H9 (cell line): ENCODE data around the gene YPEL3. TPM values are rescaled to one million over a fixed set of nuclear protein-coding genes. Genes with fewer than 3 reads are reported as not detected.

ENCODE experiments used
- DNase-seq: peaks from one replicate; pipeline ENCODE4 v3.0.0-alpha.2; 2017
- H2AFZ ChIP-seq: one replicate; pipeline ENCODE4 v1.6.1; 2013; ENCODE audit warnings: mild to moderate bottlenecking, low read length, control low read depth, moderate library complexity
- H2AK5ac ChIP-seq: 2 replicates; pipeline ENCODE4 v1.6.1; 2013; ENCODE audit warnings: low read length, control low read depth, mixed read lengths; ENCODE audit not compliant: insufficient read length
- H2BK120ac ChIP-seq: one replicate; pipeline ENCODE4 v1.6.1; 2013; ENCODE audit warnings: low read depth, mild to moderate bottlenecking, low read length, control low read depth, inconsistent platforms; ENCODE audit not compliant: poor library complexity, severe bottlenecking
- H2BK12ac ChIP-seq: 2 replicates; pipeline ENCODE4 v1.6.1; 2013; ENCODE audit warnings: low read length, control low read depth, mixed read lengths, low read depth; ENCODE audit not compliant: insufficient read length
- H2BK15ac ChIP-seq: 2 replicates; pipeline ENCODE4 v1.6.1; 2013; ENCODE audit warnings: low read depth, low read length, control low read depth
- H2BK20ac ChIP-seq: one replicate; pipeline ENCODE4 v1.6.1; 2013; ENCODE audit warnings: low read depth, mild to moderate bottlenecking, low read length, control low read depth, inconsistent platforms; ENCODE audit not compliant: poor library complexity, severe bottlenecking
- H2BK5ac ChIP-seq: 2 replicates; pipeline ENCODE4 v1.6.1; 2013; ENCODE audit warnings: low read length, control low read depth, mixed read lengths; ENCODE audit not compliant: insufficient read length
- H3K14ac ChIP-seq: 2 replicates; pipeline ENCODE4 v1.6.1; 2013; ENCODE audit warnings: low read length, control low read depth; ENCODE audit not compliant: insufficient read depth
- H3K18ac ChIP-seq: 2 replicates; pipeline ENCODE4 v1.6.1; 2013; ENCODE audit warnings: low read depth, mild to moderate bottlenecking, mixed read lengths, low read length, control low read depth; ENCODE audit not compliant: insufficient read length
- H3K23ac ChIP-seq: 2 replicates; pipeline ENCODE4 v1.6.1; 2013; ENCODE audit warnings: low read length, control low read depth, mixed read lengths, low read depth; ENCODE audit not compliant: insufficient read length
- H3K23me2 ChIP-seq: 2 replicates; pipeline ENCODE4 v1.6.1; 2013; ENCODE audit warnings: low read depth, mild to moderate bottlenecking, mixed read lengths, low read length, control low read depth; ENCODE audit not compliant: insufficient read length, poor library complexity, severe bottlenecking
- H3K27ac ChIP-seq: 2 replicates; pipeline ENCODE4 v1.5.1; 2013; ENCODE audit warnings: low read length, control low read depth, mixed read lengths, low read depth; ENCODE audit not compliant: insufficient read length
- H3K27me3 ChIP-seq: 2 replicates; pipeline ENCODE4 v1.6.1; 2013; ENCODE audit warnings: low read length, control low read depth, inconsistent platforms; ENCODE audit not compliant: insufficient read depth
- H3K4ac ChIP-seq: 2 replicates; pipeline ENCODE4 v1.6.1; 2013; ENCODE audit warnings: low read depth, mild to moderate bottlenecking, control low read depth, inconsistent platforms, low read length, moderate library complexity
- H3K4me1 ChIP-seq: 2 replicates; pipeline ENCODE4 v1.6.1; 2013; ENCODE audit warnings: low read length, control low read depth, inconsistent platforms; ENCODE audit not compliant: insufficient read depth
- H3K4me2 ChIP-seq: 2 replicates; pipeline ENCODE4 v1.6.1; 2013; ENCODE audit warnings: low read length, control low read depth, mixed read lengths; ENCODE audit not compliant: insufficient read length, insufficient read depth
- H3K56ac ChIP-seq: 2 replicates; pipeline ENCODE4 v1.6.1; 2013; ENCODE audit warnings: low read depth, mild to moderate bottlenecking, mixed read lengths, low read length, control low read depth; ENCODE audit not compliant: insufficient read length
- H3K79me1 ChIP-seq: 2 replicates; pipeline ENCODE4 v1.6.1; 2013; ENCODE audit warnings: low read depth, mild to moderate bottlenecking, moderate library complexity, low read length, control low read depth, inconsistent platforms; ENCODE audit not compliant: insufficient read depth, poor library complexity, severe bottlenecking
- H3K79me2 ChIP-seq: 2 replicates; pipeline ENCODE4 v1.6.1; 2013; ENCODE audit warnings: low read length, control low read depth, inconsistent platforms; ENCODE audit not compliant: insufficient read depth
- H3K9ac ChIP-seq: 2 replicates; pipeline ENCODE4 v1.6.1; 2013; ENCODE audit warnings: low read length, control low read depth, mixed read lengths; ENCODE audit not compliant: insufficient read length; ENCODE audit errors: extremely low read depth
- H3K9me3 ChIP-seq: one replicate; pipeline ENCODE4 v1.6.1; 2013; ENCODE audit warnings: low read depth, low read length, inconsistent platforms; ENCODE audit not compliant: control insufficient read depth
- H3T11ph ChIP-seq: one replicate; pipeline ENCODE4 v1.6.1; 2013; ENCODE audit warnings: mild to moderate bottlenecking, low read length, control low read depth, inconsistent platforms
- H4K20me1 ChIP-seq: one replicate; pipeline ENCODE4 v1.6.1; 2013; ENCODE audit not compliant: control insufficient read depth, insufficient read length, insufficient read depth
- H4K5ac ChIP-seq: 2 replicates; pipeline ENCODE4 v1.6.1; 2013; ENCODE audit warnings: low read depth, mild to moderate bottlenecking, mixed read lengths, low read length, control low read depth; ENCODE audit not compliant: insufficient read length
- H4K8ac ChIP-seq: replicated peaks from 2 replicates; pipeline ENCODE4 v1.6.1; 2013; ENCODE audit warnings: low read length, control low read depth, mixed read lengths, low read depth; ENCODE audit not compliant: insufficient read length
- H4K91ac ChIP-seq: 2 replicates; pipeline ENCODE4 v1.6.1; 2013; ENCODE audit warnings: low read depth, mild to moderate bottlenecking, moderate library complexity, mixed read lengths, low read length, control low read depth; ENCODE audit not compliant: insufficient read length
- H3K27ac Mint-ChIP-seq, 3 experiments: 2 replicates in 2 of 3; 3 replicates in 1 of 3; pipeline ENCODE4 v1.8.0; 2020 to 2021; ENCODE audit warnings: mixed read lengths in 3 of 3, mild to moderate bottlenecking in 1 of 3, moderate library complexity in 1 of 3
- H3K27me3 Mint-ChIP-seq: 2 replicates; pipeline ENCODE4 v1.8.0; 2021; ENCODE audit warnings: low read depth, mild to moderate bottlenecking, moderate library complexity, mixed read lengths
- H3K36me3 Mint-ChIP-seq, 3 experiments: 2 replicates in 2 of 3; 3 replicates in 1 of 3; pipeline ENCODE4 v1.8.0; 2020 to 2021; ENCODE audit warnings: low read depth in 3 of 3, mixed read lengths in 3 of 3; ENCODE audit not compliant: insufficient read depth in 1 of 3
- H3K4me1 Mint-ChIP-seq, 2 experiments: 2 replicates each; pipeline ENCODE4 v1.8.0; 2020; ENCODE audit warnings: mixed read lengths in 2 of 2
- H3K4me3 Mint-ChIP-seq, 2 experiments: 2 replicates in 1 of 2; 3 replicates in 1 of 2; pipeline ENCODE4 v1.8.0; 2020 to 2021; ENCODE audit warnings: mild to moderate bottlenecking in 2 of 2, mixed read lengths in 2 of 2, moderate library complexity in 1 of 2
- H3K9me3 Mint-ChIP-seq, 2 experiments: 2 replicates in 1 of 2; 3 replicates in 1 of 2; pipeline ENCODE4 v1.8.0; 2020; ENCODE audit warnings: mild to moderate bottlenecking in 2 of 2, mixed read lengths in 2 of 2, moderate library complexity in 1 of 2
- CTCF ChIP-seq: fragments of 200-600 bp; sonication (generic); conservative IDR thresholded peaks from 3 replicates; pipeline ENCODE4 v1.8.0; 2021; ENCODE audit warnings: antibody characterized with exemption, mild to moderate bottlenecking
- WGBS: extraction: QIAGEN DNeasy Blood & Tissue Kit; methylation state at CpG from one replicate; pipeline ENCODE4 v1.1.7; 2013; ENCODE audit warnings: missing lambda C conversion rate, low lambda C conversion rate, mixed read lengths; ENCODE audit not compliant: insufficient read length; ENCODE audit errors: extremely low coverage; 5-methylcytosine and 5-hydroxymethylcytosine counted together
- total RNA-seq: library from RNA; stranded (reverse); gene quantifications from 2 replicates; pipeline ENCODE4 v1.2.1, GENCODE V29; 2021

YPEL3 gene
- total RNA-seq, 1 experiment from 2014 or later, result 27.5 TPM

- H3K9me3 ChIP-seq, result no peaks in the 10 kb centered on the region
- no peak overlapping the region for H2AFZ ChIP-seq
- no peak overlapping the region for H3K18ac ChIP-seq
- no peaks in the 10 kb centered on the region; the same call in 1 of the 2 replicates for H3K27me3 ChIP-seq
- H4K20me1 ChIP-seq, result no peaks in the 10 kb centered on the region
- H3K56ac ChIP-seq, result no peak overlapping the region
- H3K4me2 ChIP-seq, result no peak overlapping the region
- no peak overlapping the region for H3K9ac ChIP-seq
- H3K4ac ChIP-seq, result no peak overlapping the region
- H2AK5ac ChIP-seq, result no peak overlapping the region
- no peak overlapping the region for H3K14ac ChIP-seq
- H3K4me1 ChIP-seq, result no peaks in the 10 kb centered on the region
- H3K79me2 ChIP-seq, result no peaks in the 10 kb centered on the region
- H4K8ac ChIP-seq, result no peak overlapping the region
- no peak overlapping the region for H2BK12ac ChIP-seq
- no peak overlapping the region for H2BK20ac ChIP-seq
- Mint-ChIP-seq H3K9me3 (no peaks in the 10 kb centered on the region), H3K27me3 (peaks cover 3% of the 10 kb centered on the region), H3K27ac (no peak overlapping the region), H3K4me3 (no peak overlapping the region; a peak in 3 of 5 replicates), H3K36me3 (peaks cover 0 to 28% (median 16%) of the 10 kb centered on the region in 3 experiments; a peak in 6 of 7 replicates), H3K4me1 (peaks cover 8 to 14% of the 10 kb centered on the region in 2 experiments)
- H2BK5ac ChIP-seq, result no peak overlapping the region
- no peak for DNase-seq
- H3K23ac ChIP-seq, result no peak overlapping the region
- WGBS, result no CpG with 5 or more reads among the region's 3 CpGs
- no peak overlapping the region for H2BK15ac ChIP-seq
- no peak overlapping the region for H2BK120ac ChIP-seq
- H4K5ac ChIP-seq, result no peak overlapping the region
- H3K23me2 ChIP-seq, result peaks cover 3% of the 10 kb centered on the region
- no peaks in the 10 kb centered on the region for H3K79me1 ChIP-seq
- H4K91ac ChIP-seq, result no peak overlapping the region
- no peak overlapping the region for H3T11ph ChIP-seq
- no peak overlapping the region for H3K27ac ChIP-seq
- no peak for TF ChIP-seq CTCF
Measured at GRCh38 chr16:30120340-30121105, 24.5 kb upstream of the YPEL3 start.
